ENCODE results near the gene RUNX1. TPM values are rescaled to one million over a fixed set of nuclear protein-coding genes. Genes with fewer than 3 reads are reported as not detected.

Gene RUNX1
- total RNA-seq, 2 donors from 2014 or later: 4.9 to 12.5 TPM

- peaks cover 35% of the 10 kb centered on the region for H3K4me1 ChIP-seq
Observed at GRCh38 chr21:34796518-34797200, 252.4 kb downstream of the RUNX1 start.

GRCh38 chr21:34795548-34796180, 253.4 kb downstream of the RUNX1 start:
- no peaks in the 10 kb centered on the region for H3K36me3 ChIP-seq (replicated peaks in 1 of 2; ENCODE audit: insufficient read depth in 1 of 2, low read depth in 2 of 2)
- no peak for DNase-seq
- intact Hi-C loops (cut with DNase I): no loop called here
- peak overlapping the region; percentile 62 to 71 (median 68) for H3K27ac ChIP-seq
- H3K9me3 ChIP-seq: no peaks in the 10 kb centered on the region
- H3K4me1 ChIP-seq: peaks cover 33% of the 10 kb centered on the region
- no peaks in the 10 kb centered on the region for H3K27me3 ChIP-seq
- ATAC-seq: peak; percentile 19
- H3K4me3 ChIP-seq: no peak overlapping the region
- WGBS, 2 donors: 53 to 54% methylated on average over 7 of the region's 7 CpGs
- no peak for TF ChIP-seq CTCF (IDR thresholded peaks at IDR 0.05)
- no peak for TF ChIP-seq POLR2A (IDR thresholded peaks at IDR 0.05)

More at GRCh38 chr21:34796518-34797200, 252.4 kb downstream of the RUNX1 start:
- TF ChIP-seq POLR2A (IDR thresholded peaks at IDR 0.05) (no peak), CTCF (IDR thresholded peaks at IDR 0.05) (no peak)
- Histone ChIP-seq H3K27me3 (no peaks in the 10 kb centered on the region), H3K4me3 (no peak overlapping the region), H3K9me3 (no peaks in the 10 kb centered on the region), H3K27ac (peak overlapping the region in 2 of 4 donors; percentile 71), H3K36me3 (replicated peaks in 1 of 2; ENCODE audit: insufficient read depth in 1 of 2, low read depth in 2 of 2) (no peaks in the 10 kb centered on the region)
- WGBS, 2 donors: 57 to 66% methylated on average over 7 of the region's 7 CpGs
- ATAC-seq (no peak), DNase-seq (no peak)
- intact Hi-C loops (cut with DNase I): no loop called here

- peak overlapping the region; percentile 62 to 71 (median 68) for H3K27ac ChIP-seq
- ATAC-seq (peak; percentile 80), DNase-seq (peak in 2 of 4 donors; percentile 38 to 42)
- TF ChIP-seq POLR2A (IDR thresholded peaks at IDR 0.05) (no peak), CTCF (IDR thresholded peaks at IDR 0.05) (peak in 2 of 7 experiments; percentile 14 to 16)
- peaks cover 28% of the 10 kb centered on the region for H3K4me1 ChIP-seq
- H3K27me3 ChIP-seq: no peaks in the 10 kb centered on the region
- H3K9me3 ChIP-seq: no peaks in the 10 kb centered on the region
- H3K4me3 ChIP-seq: no peak overlapping the region
- 38 to 47% methylated on average over 5 of the region's 5 CpGs for WGBS, 2 donors
- intact Hi-C loops (cut with DNase I): no loop called here
- H3K36me3 ChIP-seq (replicated peaks in 1 of 2; ENCODE audit: insufficient read depth in 1 of 2, low read depth in 2 of 2): no peaks in the 10 kb centered on the region
Observed at GRCh38 chr21:34795175-34795547, 253.9 kb downstream of the RUNX1 start.

- Histone ChIP-seq H3K36me3 (replicated peaks in 1 of 2; ENCODE audit: insufficient read depth in 1 of 2, low read depth in 2 of 2) (no peaks in the 10 kb centered on the region), H3K4me3 (no peak overlapping the region), H3K4me1 (peaks cover 24% of the 10 kb centered on the region), H3K9me3 (no peaks in the 10 kb centered on the region), H3K27ac (peak overlapping the region in 3 of 4 donors; percentile 64 to 71 (median 71)), H3K27me3 (no peaks in the 10 kb centered on the region)
- DNase-seq: no peak
- ATAC-seq: no peak
- 63 to 81% methylated on average over 7 of the region's 7 CpGs for WGBS, 2 donors
- intact Hi-C loops (cut with DNase I): no loop called here
- TF ChIP-seq CTCF (IDR thresholded peaks at IDR 0.05) (no peak), POLR2A (IDR thresholded peaks at IDR 0.05) (no peak)
Observed at GRCh38 chr21:34794686-34795085, 254.4 kb downstream of the RUNX1 start.
